Naive thymus-derived CD8-positive, alpha-beta T cell (primary cell): ENCODE results near the gene EXD3. TPM values are rescaled to one million over a fixed set of nuclear protein-coding genes. Genes with fewer than 3 reads are reported as not detected.
"Not testable (repeated sequence)": the region's sequence is repeated elsewhere in the genome, so short reads cannot be mapped to it uniquely, and the experiment has no call there.

Source experiments
- ATAC-seq, 2 donors: fragments of 150-1000 bp; cut with Tn5 transposase in 1 of 2; sonication (Bioruptor Pico), chemical (Tn5 transposase) in 1 of 2; 1 replicate in 1 of 2; 2 replicates in 1 of 2; pipeline ENCODE4 v1.10.0; 2021; ENCODE audit warnings: mild to moderate bottlenecking in 2 of 2, moderate library complexity in 2 of 2
- POLR2A ChIA-PET: fragments of 350-600 bp; sonication (Branson Sonifier 250); formaldehyde crosslinking; loops from one replicate; lab custom pipeline; 2021; ENCODE audit warnings: antibody characterized with exemption; lab: Charles Lee
- DNase-seq, 10 donors: peaks; one replicate each; pipeline versions ENCODE4 v3.0.0 to v3.0.0-alpha.2; 2020 to 2022
- H3K27ac Mint-ChIP-seq, 10 donors: one replicate each; pipeline ENCODE4 v1.8.0; 2020 to 2022; ENCODE audit warnings: mild to moderate bottlenecking in 10 of 10, mixed read lengths in 10 of 10, moderate library complexity in 4 of 10, inconsistent platforms in 1 of 10
- H3K27me3 Mint-ChIP-seq, 5 donors: one replicate each; pipeline ENCODE4 v1.8.0; 2021 to 2022; ENCODE audit warnings: mixed read lengths in 5 of 5
- H3K36me3 Mint-ChIP-seq, 3 donors: one replicate each; pipeline ENCODE4 v1.8.0; 2020 to 2022; ENCODE audit warnings: mixed read lengths in 3 of 3, mild to moderate bottlenecking in 2 of 3, inconsistent platforms in 1 of 3
- H3K4me1 Mint-ChIP-seq, 4 donors: one replicate each; pipeline ENCODE4 v1.8.0; 2021 to 2022; ENCODE audit warnings: mixed read lengths in 4 of 4
- H3K4me3 Mint-ChIP-seq, 10 donors: one replicate each; pipeline ENCODE4 v1.8.0; 2020 to 2022; ENCODE audit warnings: mild to moderate bottlenecking in 10 of 10, mixed read lengths in 10 of 10, moderate library complexity in 6 of 10, inconsistent platforms in 1 of 10
- H3K9me3 Mint-ChIP-seq, 9 donors: one replicate each; pipeline ENCODE4 v1.8.0; 2020 to 2022; ENCODE audit warnings: mixed read lengths in 9 of 9, mild to moderate bottlenecking in 3 of 9, inconsistent platforms in 1 of 9, moderate library complexity in 1 of 9
- polyA plus RNA-seq, 3 donors: library from polyadenylated mRNA; unstranded; fragments of 300-500 nt; fragmentation: Illumina TruSeq; gene quantifications; one replicate each; pipeline ENCODE4 v1.2.3, GENCODE V29; 2021
- total RNA-seq, 8 experiments: library from RNA in 2 of 8; stranded (reverse) in 2 of 8; gene quantifications; one replicate each; pipeline ENCODE4 v1.2.3 and lab custom pipeline; 2021 to 2026

EXD3 gene
- total and polyA plus RNA-seq, 5 experiments from 2014 or later: 2.6 to 28.3 (median 4.3) TPM

DNA sequence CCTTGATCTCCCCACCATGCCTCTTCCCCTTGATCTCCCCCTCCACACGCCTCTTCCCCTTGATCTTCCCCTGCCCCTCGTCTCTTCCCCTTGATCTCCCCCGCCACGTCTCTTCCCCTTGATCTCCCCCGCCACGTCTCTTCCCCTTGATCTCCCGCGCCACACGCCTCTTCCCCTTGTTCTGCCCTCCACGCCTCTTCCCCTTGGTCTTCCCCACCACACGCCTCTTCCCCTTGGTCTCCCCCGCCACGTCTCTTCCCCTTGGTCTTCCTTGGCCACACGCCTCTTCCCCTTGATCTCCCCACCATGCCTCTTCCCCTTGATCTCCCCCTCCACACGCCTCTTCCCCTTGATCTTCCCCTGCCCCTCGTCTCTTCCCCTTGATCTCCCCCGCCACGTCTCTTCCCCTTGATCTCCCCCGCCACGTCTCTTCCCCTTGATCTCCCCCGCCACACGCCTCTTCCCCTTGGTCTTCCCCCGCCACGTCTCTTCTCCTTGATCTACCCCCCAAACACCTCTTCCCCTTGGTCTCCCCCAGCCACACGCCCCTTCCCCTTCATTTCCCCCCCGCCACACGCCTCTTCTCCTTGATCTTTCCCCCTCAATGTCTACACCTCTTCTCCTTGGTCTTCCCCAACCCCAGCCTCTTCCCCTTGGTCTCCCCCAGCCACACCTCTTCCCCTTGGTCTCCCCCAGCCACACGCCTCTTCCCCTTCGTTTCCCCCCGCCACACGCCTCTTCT, 28.5 kb upstream of the EXD3 start:
- DNase-seq (peak in 6 of 10 donors; percentile 0 to 76 (median 52)), ATAC-seq (peak; percentile 49 to 52)
- Mint-ChIP-seq H3K4me1 (peaks cover 6 to 55% (median 31%) of the 10 kb centered on the region in 4 donors), H3K36me3 (peaks cover 0 to 20% (median 10%) of the 10 kb centered on the region in 3 donors), H3K27ac (peak overlapping the region in 7 of 10 donors; percentile 76 to 99 (median 94)), H3K4me3 (peak overlapping the region in 5 of 10 donors; percentile 51 to 78 (median 59)), H3K9me3 (peaks cover 0 to 11% (median 0%) of the 10 kb centered on the region in 9 donors)
- POLR2A ChIA-PET, H3K27me3 Mint-ChIP-seq: not testable (repeated sequence)

DNA sequence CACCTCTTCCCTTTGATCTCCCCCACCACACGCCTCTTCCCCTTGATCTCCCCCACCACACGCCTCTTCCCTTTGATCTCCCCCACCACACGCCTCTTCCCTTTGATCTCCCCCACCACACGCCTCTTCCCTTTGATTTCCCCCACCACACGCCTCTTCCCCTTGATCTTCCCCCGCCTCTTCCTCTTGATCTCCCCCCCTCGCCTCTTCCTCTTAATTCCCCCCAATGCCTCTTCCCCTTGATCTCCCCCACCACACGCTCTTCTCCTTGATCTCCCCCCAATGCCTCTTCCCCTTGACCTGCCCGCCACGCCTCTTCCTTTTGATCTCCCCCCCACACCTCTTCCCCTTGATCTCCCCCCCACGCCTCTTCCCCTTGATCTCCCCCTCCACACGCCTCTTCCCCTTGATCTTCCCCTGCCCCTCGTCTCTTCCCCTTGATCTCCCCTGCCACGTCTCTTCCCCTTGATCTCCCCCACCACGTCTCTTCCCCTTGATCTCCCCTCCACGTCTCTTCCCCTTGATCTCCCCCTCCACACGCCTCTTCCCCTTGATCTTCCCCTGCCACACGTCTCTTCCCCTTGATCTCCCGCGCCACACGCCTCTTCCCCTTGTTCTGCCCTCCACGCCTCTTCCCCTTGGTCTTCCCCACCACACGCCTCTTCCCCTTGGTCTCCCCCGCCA, 27.7 kb upstream of the EXD3 start:
- H3K4me1 Mint-ChIP-seq: peaks cover 5 to 48% (median 27%) of the 10 kb centered on the region in 4 donors
- ATAC-seq: peak; percentile 59 to 69
- POLR2A ChIA-PET: interaction anchor here (1.6 kb wide), 1 partner anchor 9 kb away, joined by 4 read pairs; the partner anchor contains the start of gene NSMF
- H3K27me3 Mint-ChIP-seq: not testable (repeated sequence)
- DNase-seq: peak; percentile 38 to 90 (median 78)
- peaks cover 0 to 20% (median 8%) of the 10 kb centered on the region in 3 donors for H3K36me3 Mint-ChIP-seq
- peak overlapping the region in 5 of 10 donors; percentile 18 to 78 (median 59) for H3K4me3 Mint-ChIP-seq
- peaks cover 0 to 11% (median 0%) of the 10 kb centered on the region in 9 donors for H3K9me3 Mint-ChIP-seq
- peak overlapping the region in 8 of 10 donors; percentile 76 to 99 (median 94) for H3K27ac Mint-ChIP-seq

DNA sequence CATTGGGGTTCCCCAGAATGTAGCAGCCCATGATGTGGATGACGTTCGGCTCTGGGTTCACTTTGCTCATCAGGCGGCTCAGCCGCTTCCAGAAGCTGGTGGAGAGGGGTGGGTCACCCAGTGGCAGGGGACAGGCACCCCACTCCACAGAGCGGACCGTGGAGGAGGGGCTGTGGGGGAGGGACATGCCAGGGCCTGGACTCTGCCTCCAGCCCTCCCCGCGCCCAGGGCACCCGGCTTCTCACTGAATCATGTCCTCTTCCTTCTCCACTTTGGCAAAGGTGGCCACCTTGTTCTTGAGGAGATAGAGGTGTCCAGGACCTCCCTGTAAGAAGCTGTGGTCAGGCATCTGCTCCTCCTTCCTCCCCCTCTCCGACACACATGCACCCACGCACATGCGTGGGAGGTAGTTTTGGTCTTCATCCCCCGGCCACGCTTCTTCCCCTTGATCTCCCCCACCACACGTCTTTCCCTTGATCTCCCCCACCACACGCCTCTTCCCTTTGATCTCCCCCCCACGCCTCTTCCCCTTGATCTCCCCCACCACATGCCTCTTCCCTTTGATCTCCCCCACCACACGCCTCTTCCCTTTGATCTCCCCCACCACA, 27.1 kb upstream of the EXD3 start:
- H3K36me3 Mint-ChIP-seq: peaks cover 0 to 20% (median 8%) of the 10 kb centered on the region in 3 donors
- POLR2A ChIA-PET: interaction anchor here (1.2 to 1.6 kb wide), 3 partner anchors 9 to 27 kb away, joined by 3 to 4 read pairs (median 3); partner anchors contain the start of genes EXD3, NOXA1 and NSMF
- H3K27me3 Mint-ChIP-seq: no peaks in the 10 kb centered on the region
- peak overlapping the region in 6 of 10 donors; percentile 13 to 78 (median 47) for H3K4me3 Mint-ChIP-seq
- peak; percentile 35 to 43 for ATAC-seq
- H3K9me3 Mint-ChIP-seq: peaks cover 0 to 11% (median 0%) of the 10 kb centered on the region in 9 donors
- peak in 9 of 10 donors; percentile 35 to 85 (median 72) for DNase-seq
- peak overlapping the region in 9 of 10 donors; percentile 76 to 99 (median 91) for H3K27ac Mint-ChIP-seq
- H3K4me1 Mint-ChIP-seq: peaks cover 8 to 52% (median 32%) of the 10 kb centered on the region in 4 donors

DNA sequence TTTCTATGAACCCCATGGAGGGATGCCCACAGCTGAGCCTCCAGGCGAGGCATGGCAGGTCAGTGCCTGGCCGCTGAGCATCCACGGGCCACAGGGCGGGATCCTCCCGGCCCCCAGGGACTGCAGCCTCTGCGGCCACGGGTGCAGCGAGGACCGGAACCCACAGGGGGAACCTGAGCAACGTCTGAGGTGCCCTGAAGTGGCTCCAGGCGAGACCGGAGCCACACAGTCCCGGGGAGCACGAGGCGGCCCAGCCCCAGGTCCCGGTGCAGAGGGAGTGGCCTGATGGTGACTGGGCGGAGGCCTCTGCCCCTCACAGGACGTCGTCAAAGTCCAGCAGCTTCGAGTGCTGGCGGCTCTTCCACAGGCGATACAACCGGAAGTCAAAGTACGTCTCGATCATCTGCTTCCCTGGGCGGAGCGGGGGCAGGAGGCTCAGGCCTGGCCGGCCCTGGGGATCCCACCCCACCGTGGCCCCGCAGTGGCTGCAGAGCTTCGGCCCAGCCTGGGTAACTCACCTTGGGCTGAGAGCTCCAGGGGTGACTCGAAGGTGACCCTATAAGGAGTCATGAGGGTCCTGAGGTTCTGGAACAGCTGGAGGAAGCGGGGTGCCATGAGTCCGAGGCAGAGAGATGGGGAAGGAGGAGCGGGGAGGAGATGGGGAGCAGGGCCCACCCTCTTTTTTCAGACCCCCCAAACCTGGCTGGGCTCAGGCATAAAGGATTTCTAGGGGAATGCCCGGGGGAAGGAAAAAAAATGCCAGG, 26.3 kb upstream of the EXD3 start:
- peaks cover 8 to 49% (median 34%) of the 10 kb centered on the region in 4 donors for H3K4me1 Mint-ChIP-seq
- peaks cover 0 to 9% (median 0%) of the 10 kb centered on the region in 9 donors for H3K9me3 Mint-ChIP-seq
- H3K27me3 Mint-ChIP-seq: peaks cover 0 to 6% (median 0%) of the 10 kb centered on the region in 5 donors
- H3K36me3 Mint-ChIP-seq: peaks cover 0 to 20% (median 8%) of the 10 kb centered on the region in 3 donors
- DNase-seq (peak in 1 of 10 donors; percentile 61), ATAC-seq (no peak)
- POLR2A ChIA-PET: interaction anchor here (1.2 to 1.6 kb wide), 3 partner anchors 10 to 26 kb away, joined by 3 to 4 read pairs (median 3); partner anchors contain the start of genes EXD3, NOXA1 and NSMF
- H3K4me3 Mint-ChIP-seq: peak overlapping the region in 3 of 10 donors; percentile 6 to 22 (median 14)
- H3K27ac Mint-ChIP-seq: peak overlapping the region in 6 of 10 donors; percentile 27 to 99 (median 68)

DNA sequence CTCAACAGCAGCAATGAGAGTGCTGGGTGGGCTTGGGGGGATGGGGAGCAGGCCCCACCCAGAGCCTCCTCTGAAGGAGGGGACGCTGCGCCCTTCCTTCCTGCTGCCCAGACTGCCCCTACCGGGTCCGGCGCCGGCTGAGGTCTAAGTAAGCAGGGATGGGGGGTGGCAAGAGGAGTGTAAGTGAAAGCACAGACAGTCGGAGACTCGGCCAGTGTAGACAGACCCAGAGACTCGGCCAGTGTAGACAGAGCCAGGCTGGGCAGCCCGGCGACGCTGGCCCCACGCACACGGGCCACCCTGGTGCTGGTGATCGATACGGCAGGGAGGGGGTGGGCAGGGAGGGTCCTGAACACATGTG, 25.6 kb upstream of the EXD3 start:
- peaks cover 0 to 10% (median under 1%) of the 10 kb centered on the region in 5 donors for H3K27me3 Mint-ChIP-seq
- peaks cover 0 to 18% (median 5%) of the 10 kb centered on the region in 3 donors for H3K36me3 Mint-ChIP-seq
- H3K4me3 Mint-ChIP-seq: no peak overlapping the region
- POLR2A ChIA-PET: interaction anchor here (0.8 to 1.5 kb wide), 3 partner anchors 12 to 25 kb away, joined by 3 read pairs; partner anchors contain the start of genes EXD3 and NOXA1
- peak overlapping the region in 3 of 10 donors; percentile 29 to 62 (median 36) for H3K27ac Mint-ChIP-seq
- peaks cover 8 to 49% (median 32%) of the 10 kb centered on the region in 4 donors for H3K4me1 Mint-ChIP-seq
- ATAC-seq (no peak), DNase-seq (peak in 1 of 10 donors; percentile 22)
- H3K9me3 Mint-ChIP-seq: peaks cover 0 to 9% (median 0%) of the 10 kb centered on the region in 9 donors

DNA sequence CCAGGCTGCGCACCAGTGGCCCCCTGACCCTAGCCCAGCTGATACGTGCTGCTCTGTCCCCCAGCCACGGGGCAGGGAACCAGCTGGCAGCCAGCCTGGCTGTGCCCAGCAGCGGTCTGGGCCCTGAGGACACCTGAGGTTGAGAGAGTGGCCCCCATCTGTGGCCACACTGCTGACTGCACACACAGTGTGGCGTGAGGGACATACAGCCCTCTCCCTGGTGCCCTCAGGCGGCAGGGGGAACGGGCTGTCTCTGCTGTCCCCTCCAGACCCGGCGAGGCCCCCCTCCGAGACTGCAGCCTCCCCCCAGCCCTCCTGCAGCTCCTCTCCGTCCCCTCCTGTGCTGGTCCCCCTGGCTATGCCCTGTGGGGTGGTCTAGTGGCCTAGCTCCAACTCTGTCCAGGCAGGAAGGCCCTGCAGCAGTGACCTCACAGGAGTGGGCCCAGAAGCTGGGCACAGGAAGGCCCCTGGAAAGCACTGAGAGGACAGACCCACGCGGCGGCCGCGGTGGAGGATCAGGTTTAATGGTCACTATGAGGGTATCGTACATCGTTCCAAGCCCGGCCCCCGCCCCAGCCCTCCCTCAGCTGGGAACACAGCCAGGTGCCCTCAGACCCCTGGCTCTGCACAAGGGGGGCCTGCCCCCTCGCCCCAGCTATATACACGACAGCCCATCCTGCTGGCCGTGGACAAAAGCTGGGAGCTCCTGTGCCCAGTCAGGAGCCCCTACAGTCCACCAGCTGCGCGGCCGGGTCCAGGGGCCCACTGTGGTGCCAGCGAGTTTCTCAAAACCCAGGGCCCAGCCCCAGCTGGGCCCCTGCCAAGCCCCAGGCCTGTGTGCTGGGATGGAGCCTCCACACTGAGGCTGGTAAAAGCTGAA, 25.0 kb upstream of the EXD3 start:
- ATAC-seq: no peak
- H3K4me1 Mint-ChIP-seq: peaks cover 8 to 49% (median 32%) of the 10 kb centered on the region in 4 donors
- peak in 1 of 10 donors; percentile 61 for DNase-seq

DNA sequence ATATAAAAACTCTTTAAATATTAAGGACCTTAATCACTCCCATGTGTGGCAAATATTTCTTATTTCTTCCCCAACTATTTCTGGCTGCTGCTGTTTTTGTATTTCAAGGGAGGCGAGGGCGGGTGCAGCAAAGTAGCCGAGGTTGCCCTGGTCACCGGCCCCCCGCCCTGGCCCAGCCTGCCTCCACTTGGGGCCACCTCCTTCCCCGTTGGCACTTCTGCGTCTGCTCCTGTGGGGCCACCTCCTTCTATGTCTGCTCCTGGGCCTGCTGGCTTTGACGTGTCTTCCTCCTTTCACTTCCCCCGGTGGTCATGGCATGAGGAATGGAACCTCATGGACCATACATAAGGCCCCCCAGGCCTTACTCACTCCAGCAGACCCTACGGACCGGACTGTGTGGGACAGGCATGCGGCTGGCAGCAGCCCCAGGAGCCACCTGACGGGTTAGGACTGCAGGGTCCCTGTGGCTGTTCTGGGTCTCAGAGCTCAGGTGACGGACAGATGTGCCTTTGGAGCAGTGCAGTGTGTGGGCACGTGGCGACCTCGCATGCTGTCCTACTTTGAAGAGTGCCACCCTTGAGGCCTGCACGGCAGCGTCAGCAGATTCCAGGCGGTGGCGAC, 24.0 kb upstream of the EXD3 start:
- H3K9me3 Mint-ChIP-seq: peaks cover 0 to 9% (median 0%) of the 10 kb centered on the region in 9 donors
- peak overlapping the region in 2 of 10 donors; percentile 44 to 55 for H3K27ac Mint-ChIP-seq
- POLR2A ChIA-PET: interaction anchor here (0.7 to 1.2 kb wide), 2 partner anchors 10 to 24 kb away, joined by 3 read pairs; partner anchors contain the start of gene EXD3
- peak overlapping the region in 1 of 10 donors; percentile 8 for H3K4me3 Mint-ChIP-seq
- ATAC-seq: no peak
- peak in 2 of 10 donors; percentile 1 to 52 for DNase-seq
- peaks cover 8 to 45% (median 27%) of the 10 kb centered on the region in 4 donors for H3K4me1 Mint-ChIP-seq
- peaks cover 1 to 24% (median 8%) of the 10 kb centered on the region in 5 donors for H3K27me3 Mint-ChIP-seq
- H3K36me3 Mint-ChIP-seq: peaks cover 0 to 18% (median 5%) of the 10 kb centered on the region in 3 donors

More for the DNA sequence above, 25.0 kb upstream of the EXD3 start:
- H3K9me3 Mint-ChIP-seq: peaks cover 0 to 9% (median 0%) of the 10 kb centered on the region in 9 donors
- no peak overlapping the region for H3K4me3 Mint-ChIP-seq
- H3K27ac Mint-ChIP-seq: no peak overlapping the region
- peaks cover 0 to 18% (median 5%) of the 10 kb centered on the region in 3 donors for H3K36me3 Mint-ChIP-seq
- H3K27me3 Mint-ChIP-seq: peaks cover 0 to 16% (median 3%) of the 10 kb centered on the region in 5 donors
- POLR2A ChIA-PET: interaction anchor here (0.7 to 1.2 kb wide), 3 partner anchors 9 to 25 kb away, joined by 3 read pairs; partner anchors contain the start of gene EXD3

DNA sequence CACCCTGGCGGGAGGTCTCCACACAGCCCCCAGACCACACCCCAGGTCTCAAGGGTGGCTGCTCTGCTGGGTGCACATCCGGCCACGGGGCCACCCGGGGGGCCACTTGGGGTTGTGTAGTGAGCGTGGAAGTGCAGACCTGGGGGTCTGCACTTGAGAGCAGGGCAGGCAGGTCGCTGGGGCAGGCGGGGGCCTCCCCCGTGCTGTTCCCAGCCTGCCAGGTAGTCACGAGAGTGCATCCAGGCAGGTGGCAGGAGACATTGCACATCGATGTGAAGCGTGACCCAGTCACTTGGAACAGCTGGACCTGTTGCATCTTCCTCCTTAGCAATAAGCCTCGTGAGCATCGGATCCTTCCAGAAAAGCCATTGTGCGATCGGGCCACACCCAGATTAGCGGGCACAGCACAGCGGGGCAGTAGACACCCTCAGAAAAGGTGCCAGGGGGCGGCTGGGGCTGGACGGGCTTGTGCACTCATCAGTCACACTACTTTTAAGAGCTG, 23.0 kb upstream of the EXD3 start:
- POLR2A ChIA-PET: interaction anchor here (1.0 to 1.4 kb wide), 4 partner anchors 8 to 104 kb away, joined by 3 to 4 read pairs (median 4); partner anchors contain the start of gene PNPLA7
- peaks cover 0 to 18% (median 5%) of the 10 kb centered on the region in 3 donors for H3K36me3 Mint-ChIP-seq
- H3K27me3 Mint-ChIP-seq: peaks cover 4 to 26% (median 10%) of the 10 kb centered on the region in 5 donors
- H3K27ac Mint-ChIP-seq: no peak overlapping the region
- peaks cover 10 to 42% (median 28%) of the 10 kb centered on the region in 4 donors for H3K4me1 Mint-ChIP-seq
- no peak overlapping the region for H3K4me3 Mint-ChIP-seq
- ATAC-seq: no peak
- peak in 1 of 10 donors; percentile 58 for DNase-seq
- peaks cover 0 to 9% (median 0%) of the 10 kb centered on the region in 9 donors for H3K9me3 Mint-ChIP-seq

DNA sequence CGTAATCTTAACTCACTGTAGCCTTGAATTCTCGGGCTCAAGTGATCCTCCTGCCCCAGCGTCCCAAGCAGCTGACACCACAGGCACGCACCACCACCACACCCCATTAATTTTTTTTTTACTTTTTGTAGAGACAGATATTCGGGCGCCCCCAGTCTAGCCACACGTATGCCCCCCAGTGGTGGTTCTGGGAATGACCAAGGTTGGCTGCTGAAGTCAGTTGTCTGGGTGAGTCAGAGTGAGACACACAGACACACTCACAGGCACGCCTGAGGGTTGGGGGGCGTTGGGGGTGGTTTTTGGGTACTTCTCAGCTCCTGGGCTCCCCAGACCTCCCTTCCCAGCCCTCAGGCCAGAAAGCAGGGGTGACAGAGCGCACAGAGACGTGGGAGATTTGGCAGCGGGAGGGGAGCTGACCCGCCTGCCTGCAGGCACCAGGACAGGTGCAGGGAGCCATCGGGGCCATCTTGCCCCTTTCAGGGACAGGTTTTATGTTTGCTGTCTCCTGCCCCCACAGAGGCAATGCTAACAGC, 22.4 kb upstream of the EXD3 start:
- peak overlapping the region in 3 of 10 donors; percentile 54 to 82 (median 69) for H3K27ac Mint-ChIP-seq
- H3K9me3 Mint-ChIP-seq: peaks cover 0 to 3% (median 0%) of the 10 kb centered on the region in 9 donors
- POLR2A ChIA-PET: interaction anchor here (1.0 to 1.4 kb wide), 4 partner anchors 8 to 105 kb away, joined by 3 to 4 read pairs (median 4); partner anchors contain the start of gene PNPLA7

More for the DNA sequence above, 22.4 kb upstream of the EXD3 start:
- Mint-ChIP-seq H3K36me3 (peaks cover 0 to 18% (median 5%) of the 10 kb centered on the region in 3 donors), H3K27me3 (peaks cover 4 to 26% (median 10%) of the 10 kb centered on the region in 5 donors), H3K4me3 (peak overlapping the region in 3 of 10 donors; percentile 0 to 48 (median 9)), H3K4me1 (peaks cover 10 to 36% (median 26%) of the 10 kb centered on the region in 4 donors)
- DNase-seq (peak; percentile 65 to 88 (median 77)), ATAC-seq (peak; percentile 64 to 69)
